HEK293 (cell line): ENCODE data around the gene VWA3A.

ENCODE experiments used
- CTCF ChIA-PET: fragments of 350-600 bp; formaldehyde crosslinking; extraction: SDS; loops from one replicate; lab custom pipeline; 2021; ENCODE audit warnings: antibody characterized with exemption; lab: Yijun Ruan, JAX
- POLR2A ChIA-PET: fragments of 300-600 bp; formaldehyde crosslinking; extraction: SDS; loops from one replicate; lab custom pipeline; 2020; ENCODE audit warnings: antibody characterized with exemption, inconsistent platforms; lab: Yijun Ruan, JAX
- H3K27ac ChIP-seq: fragments of 200-500 bp; sonication (Bioruptor generic); 2 replicates; pipeline ENCODE4 v1.5.1; 2014; ENCODE audit warnings: low read depth, low read length, control low read depth, inconsistent platforms; ENCODE audit errors: extremely low read depth
- H3K36me3 ChIP-seq, 2 experiments: fragments of 200-500 bp in 1 of 2; sonication (Bioruptor generic) in 1 of 2; 1 replicate in 1 of 2; 2 replicates in 1 of 2; pipeline ENCODE4 v1.5.1; 2014 to 2017; ENCODE audit warnings: inconsistent platforms in 2 of 2, low read length in 2 of 2; ENCODE audit not compliant: control insufficient read depth in 2 of 2, insufficient read depth in 1 of 2
- H3K4me1 ChIP-seq: fragments of 200-500 bp; sonication (Bioruptor generic); 2 replicates; pipeline ENCODE4 v1.5.1; 2014; ENCODE audit warnings: mild to moderate bottlenecking, low read length, inconsistent platforms; ENCODE audit not compliant: control insufficient read depth, insufficient read depth
- H3K4me3 ChIP-seq: 2 replicates; pipeline ENCODE4 v1.5.1; 2011; ENCODE audit warnings: low read depth, mild to moderate bottlenecking, control low read depth, low read length, moderate library complexity
- H3K9me3 ChIP-seq: fragments of 200-500 bp; sonication (Bioruptor generic); 2 replicates; pipeline ENCODE4 v1.5.1; 2014; ENCODE audit warnings: low read depth, low read length, inconsistent platforms; ENCODE audit not compliant: control insufficient read depth, insufficient read depth
- BCL11B ChIP-seq: fragments of 450-650 bp; formaldehyde crosslinking; IDR thresholded peaks from 2 replicates; pipeline ENCODE4 v1.5.1; 2016; ENCODE audit warnings: low read depth, missing biosample characterization, missing genetic modification characterization
- KLF16 ChIP-seq: fragments of 450-650 bp; formaldehyde crosslinking; IDR thresholded peaks from 2 replicates; pipeline ENCODE4 v1.5.1; 2017; ENCODE audit warnings: missing biosample characterization, missing genetic modification characterization
- MEIS1 ChIP-seq: sonication (generic); formaldehyde crosslinking; IDR thresholded peaks from 2 replicates; pipeline ENCODE4 v1.8.1; 2022; ENCODE audit warnings: missing genetic modification reagents, mild to moderate bottlenecking, borderline replicate concordance
- MZF1 ChIP-seq: fragments of 450-650 bp; formaldehyde crosslinking; IDR thresholded peaks from 2 replicates; pipeline ENCODE4 v1.5.1; 2017; ENCODE audit warnings: missing biosample characterization, missing genetic modification characterization, borderline replicate concordance
- SCRT1 ChIP-seq: fragments of 450-650 bp; formaldehyde crosslinking; IDR thresholded peaks from 2 replicates; pipeline ENCODE4 v1.5.1; 2016; ENCODE audit warnings: missing biosample characterization, missing genetic modification characterization, borderline replicate concordance
- TRIM28 ChIP-seq: IDR thresholded peaks from 2 replicates; pipeline ENCODE4 v1.6.1; 2011; ENCODE audit warnings: low read length, control low read depth, borderline replicate concordance
- YY1 ChIP-seq: fragments of 450-650 bp; formaldehyde crosslinking; IDR thresholded peaks from 2 replicates; pipeline ENCODE4 v1.5.1; 2018; ENCODE audit warnings: missing biosample characterization, missing genetic modification characterization
- ZNF10 ChIP-seq: fragments of 450-650 bp; formaldehyde crosslinking; IDR thresholded peaks from 2 replicates; pipeline ENCODE4 v1.5.1; 2017; ENCODE audit warnings: missing biosample characterization, missing genetic modification characterization
- ZNF214 ChIP-seq: fragments of 450-650 bp; formaldehyde crosslinking; IDR thresholded peaks from 2 replicates; pipeline ENCODE4 v1.5.1; 2017; ENCODE audit warnings: missing biosample characterization, mild to moderate bottlenecking, missing genetic modification characterization, borderline replicate concordance
- ZNF221 ChIP-seq: fragments of 450-650 bp; formaldehyde crosslinking; IDR thresholded peaks from 2 replicates; pipeline ENCODE4 v1.5.1; 2017; ENCODE audit warnings: missing biosample characterization, missing genetic modification characterization, borderline replicate concordance
- ZNF335 ChIP-seq: fragments of 450-650 bp; formaldehyde crosslinking; conservative IDR thresholded peaks from 2 replicates; pipeline ENCODE4 v1.5.1; 2016; ENCODE audit warnings: missing biosample characterization, missing genetic modification characterization
- ZNF510 ChIP-seq: fragments of 450-650 bp; formaldehyde crosslinking; IDR thresholded peaks from 2 replicates; pipeline ENCODE4 v1.5.1; 2018; ENCODE audit warnings: mild to moderate bottlenecking, missing genetic modification characterization, missing biosample characterization; ENCODE audit not compliant: insufficient replicate concordance
- ZNF571 ChIP-seq: fragments of 450-650 bp; formaldehyde crosslinking; IDR thresholded peaks from 2 replicates; pipeline ENCODE4 v1.5.0; 2017; ENCODE audit warnings: missing biosample characterization, missing genetic modification characterization
- ZNF707 ChIP-seq: fragments of 450-650 bp; formaldehyde crosslinking; IDR thresholded peaks from 2 replicates; pipeline ENCODE4 v1.5.1; 2016; ENCODE audit warnings: missing biosample characterization, missing genetic modification characterization
- ZNF747 ChIP-seq: fragments of 450-650 bp; formaldehyde crosslinking; IDR thresholded peaks from 2 replicates; pipeline ENCODE4 v1.5.1; 2016; ENCODE audit warnings: missing biosample characterization, missing genetic modification characterization
- ZNF768 ChIP-seq: fragments of 450-650 bp; formaldehyde crosslinking; IDR thresholded peaks from 2 replicates; pipeline ENCODE4 v1.5.1; 2018; ENCODE audit warnings: missing biosample characterization, mild to moderate bottlenecking, missing genetic modification characterization
- ZNF792 ChIP-seq: fragments of 450-650 bp; formaldehyde crosslinking; IDR thresholded peaks from 2 replicates; pipeline ENCODE4 v1.5.1; 2016; ENCODE audit warnings: missing biosample characterization, missing genetic modification characterization
- TF ChIP-seq, protein P1 (sequence below): fragments of 450-650 bp; formaldehyde crosslinking; IDR thresholded peaks from 2 replicates; pipeline ENCODE4 v1.5.1; 2017; ENCODE audit warnings: missing biosample characterization, missing genetic modification characterization
- TF ChIP-seq, protein P2 (sequence below): fragments of 450-650 bp; formaldehyde crosslinking; IDR thresholded peaks from 2 replicates; pipeline ENCODE4 v1.5.1; 2016; ENCODE audit warnings: missing biosample characterization, missing genetic modification characterization
- TF ChIP-seq, protein P3 (sequence below): fragments of 450-650 bp; formaldehyde crosslinking; IDR thresholded peaks from 2 replicates; pipeline ENCODE4 v1.5.1; 2016; ENCODE audit warnings: missing biosample characterization, missing genetic modification characterization
- TF ChIP-seq, protein P4 (sequence below): fragments of 450-650 bp; formaldehyde crosslinking; IDR thresholded peaks from 2 replicates; pipeline ENCODE4 v1.5.1; 2016; ENCODE audit warnings: missing biosample characterization, missing genetic modification characterization
- TF ChIP-seq, protein P5 (sequence below): fragments of 450-650 bp; formaldehyde crosslinking; IDR thresholded peaks from 2 replicates; pipeline ENCODE4 v1.5.1; 2016; ENCODE audit warnings: missing biosample characterization, missing genetic modification characterization, borderline replicate concordance

VWA3A gene

DNA sequence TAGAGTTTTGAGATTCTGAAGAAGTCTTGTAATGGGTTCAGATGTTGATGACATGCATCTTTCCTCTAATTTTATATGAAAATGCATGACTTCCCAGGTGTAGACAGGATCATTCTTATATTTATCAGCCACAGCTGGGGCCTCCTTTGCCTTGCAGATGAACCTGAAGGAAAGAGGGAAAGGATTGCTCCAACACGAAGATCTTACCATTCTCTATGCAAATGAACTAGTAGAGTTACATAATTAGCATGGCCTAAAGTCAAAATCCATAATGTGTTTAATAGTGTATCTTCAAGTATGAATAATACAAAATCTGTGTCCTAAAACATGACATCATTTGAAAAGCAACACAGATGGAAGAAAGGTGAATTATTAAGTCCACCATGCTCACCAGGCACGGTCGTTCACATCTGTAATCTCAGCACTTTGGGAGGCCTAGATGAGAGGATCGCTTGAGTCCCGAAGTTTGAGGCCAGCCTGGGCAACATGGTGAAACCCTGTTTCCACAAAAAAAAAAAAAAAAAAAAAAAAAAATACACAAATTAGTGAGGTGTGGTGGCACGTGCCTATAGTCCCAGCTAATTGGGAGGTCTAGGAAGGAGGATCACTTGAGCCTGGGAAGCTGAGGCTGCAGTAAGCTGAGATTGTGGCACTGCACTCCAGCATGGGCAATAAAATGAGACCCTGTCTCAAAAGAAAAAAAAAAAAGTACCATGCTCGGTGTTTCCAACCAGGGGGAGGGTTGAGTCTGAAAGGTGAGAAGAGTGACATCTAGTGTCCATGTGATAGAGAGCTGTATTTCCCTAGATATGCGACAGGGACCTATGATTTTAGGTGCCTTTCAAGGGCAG, 6.3 kb downstream of the VWA3A start (continued):
- TF ChIP-seq, protein P1, sequence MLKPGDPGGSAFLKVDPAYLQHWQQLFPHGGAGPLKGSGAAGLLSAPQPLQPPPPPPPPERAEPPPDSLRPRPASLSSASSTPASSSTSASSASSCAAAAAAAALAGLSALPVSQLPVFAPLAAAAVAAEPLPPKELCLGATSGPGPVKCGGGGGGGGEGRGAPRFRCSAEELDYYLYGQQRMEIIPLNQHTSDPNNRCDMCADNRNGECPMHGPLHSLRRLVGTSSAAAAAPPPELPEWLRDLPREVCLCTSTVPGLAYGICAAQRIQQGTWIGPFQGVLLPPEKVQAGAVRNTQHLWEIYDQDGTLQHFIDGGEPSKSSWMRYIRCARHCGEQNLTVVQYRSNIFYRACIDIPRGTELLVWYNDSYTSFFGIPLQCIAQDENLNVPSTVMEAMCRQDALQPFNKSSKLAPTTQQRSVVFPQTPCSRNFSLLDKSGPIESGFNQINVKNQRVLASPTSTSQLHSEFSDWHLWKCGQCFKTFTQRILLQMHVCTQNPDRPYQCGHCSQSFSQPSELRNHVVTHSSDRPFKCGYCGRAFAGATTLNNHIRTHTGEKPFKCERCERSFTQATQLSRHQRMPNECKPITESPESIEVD (tag by site-specific recombination), result no peak
- TF ChIP-seq MEIS1, result no peak
- TF ChIP-seq, all 188 proteins: peak for 9

DNA sequence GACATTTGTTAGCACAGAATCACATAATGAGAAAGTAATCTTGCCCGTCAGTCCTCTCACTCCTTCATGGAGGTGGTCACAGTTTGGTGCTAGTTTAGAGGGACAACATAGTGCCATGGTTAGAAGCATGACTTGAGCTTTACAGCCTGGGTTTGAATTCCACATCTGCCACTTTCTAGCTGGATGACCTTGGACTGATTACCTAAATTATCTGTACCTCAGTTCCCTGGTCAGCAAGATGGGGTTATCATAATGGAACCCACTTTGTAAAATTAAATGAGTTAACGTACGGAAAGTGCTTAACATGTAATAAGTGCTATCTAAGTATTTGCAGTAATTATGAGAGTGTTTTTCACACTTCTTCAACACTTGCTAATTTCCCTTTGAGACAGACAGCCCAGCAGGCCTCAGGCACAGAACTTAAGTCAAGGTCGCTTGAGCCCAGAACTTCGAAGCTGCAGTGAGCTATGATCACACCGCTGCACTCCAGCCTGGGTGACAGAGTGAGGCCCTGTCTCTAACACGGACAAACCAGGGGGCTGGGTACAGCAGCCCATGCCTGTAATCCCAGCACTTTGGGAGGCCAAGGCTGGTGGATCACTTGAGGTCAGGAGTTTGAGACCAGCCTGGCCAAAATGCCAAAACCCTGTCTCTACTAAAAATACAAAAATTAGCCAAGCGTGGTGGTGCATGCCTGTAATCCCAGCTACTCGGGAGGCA, 7.1 kb downstream of the VWA3A start:
- no peak overlapping the region for H3K27ac ChIP-seq
- H3K9me3 ChIP-seq, result no peaks in the 10 kb centered on the region
- ChIA-PET CTCF (interaction anchor here (0.5 to 3.5 kb wide), 46 partner anchors 8 to 813 kb away, joined by 3 to 23 read pairs (median 4); partner anchors contain the start of genes PDZD9 and UQCRC2), POLR2A (no interaction called here)
- H3K4me1 ChIP-seq, result no peaks in the 10 kb centered on the region
- no peak for TF ChIP-seq BCL11B
- no peak for TF ChIP-seq ZNF221 (tag by site-specific recombination)
- TF ChIP-seq TRIM28, result no peak
- TF ChIP-seq, protein P2, sequence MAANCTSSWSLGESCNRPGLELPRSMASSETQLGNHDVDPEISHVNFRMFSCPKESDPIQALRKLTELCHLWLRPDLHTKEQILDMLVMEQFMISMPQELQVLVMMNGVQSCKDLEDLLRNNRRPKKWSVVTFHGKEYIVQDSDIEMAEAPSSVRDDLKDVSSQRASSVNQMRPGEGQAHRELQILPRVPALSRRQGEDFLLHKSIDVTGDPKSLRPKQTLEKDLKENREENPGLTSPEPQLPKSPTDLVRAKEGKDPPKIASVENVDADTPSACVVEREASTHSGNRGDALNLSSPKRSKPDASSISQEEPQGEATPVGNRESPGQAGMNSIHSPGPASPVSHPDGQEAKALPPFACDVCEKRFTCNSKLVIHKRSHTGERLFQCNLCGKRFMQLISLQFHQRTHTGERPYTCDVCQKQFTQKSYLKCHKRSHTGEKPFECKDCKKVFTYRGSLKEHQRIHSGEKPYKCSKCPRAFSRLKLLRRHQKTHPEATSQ (tag by site-specific recombination), result no peak
- no peak for TF ChIP-seq YY1 (tag by site-specific recombination)
- TF ChIP-seq ZNF768 (tag by site-specific recombination), result no peak
- no peak for TF ChIP-seq ZNF707 (tag by site-specific recombination)
- TF ChIP-seq ZNF747, result no peak
- no peak for TF ChIP-seq KLF16 (tag by site-specific recombination)
- no peak for TF ChIP-seq ZNF214 (tag by site-specific recombination)
- no peak for TF ChIP-seq ZNF335 (tag by site-specific recombination)
- TF ChIP-seq, protein P3, sequence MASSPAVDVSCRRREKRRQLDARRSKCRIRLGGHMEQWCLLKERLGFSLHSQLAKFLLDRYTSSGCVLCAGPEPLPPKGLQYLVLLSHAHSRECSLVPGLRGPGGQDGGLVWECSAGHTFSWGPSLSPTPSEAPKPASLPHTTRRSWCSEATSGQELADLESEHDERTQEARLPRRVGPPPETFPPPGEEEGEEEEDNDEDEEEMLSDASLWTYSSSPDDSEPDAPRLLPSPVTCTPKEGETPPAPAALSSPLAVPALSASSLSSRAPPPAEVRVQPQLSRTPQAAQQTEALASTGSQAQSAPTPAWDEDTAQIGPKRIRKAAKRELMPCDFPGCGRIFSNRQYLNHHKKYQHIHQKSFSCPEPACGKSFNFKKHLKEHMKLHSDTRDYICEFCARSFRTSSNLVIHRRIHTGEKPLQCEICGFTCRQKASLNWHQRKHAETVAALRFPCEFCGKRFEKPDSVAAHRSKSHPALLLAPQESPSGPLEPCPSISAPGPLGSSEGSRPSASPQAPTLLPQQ (tag by site-specific recombination), result no peak
- TF ChIP-seq ZNF792 (tag by site-specific recombination), result no peak
- no peak for TF ChIP-seq MZF1 (tag by site-specific recombination)
- TF ChIP-seq, protein P4, sequence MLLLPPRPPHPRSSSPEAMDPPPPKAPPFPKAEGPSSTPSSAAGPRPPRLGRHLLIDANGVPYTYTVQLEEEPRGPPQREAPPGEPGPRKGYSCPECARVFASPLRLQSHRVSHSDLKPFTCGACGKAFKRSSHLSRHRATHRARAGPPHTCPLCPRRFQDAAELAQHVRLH (tag by site-specific recombination), result no peak
- TF ChIP-seq ZNF571 (tag by site-specific recombination), result no peak
- TF ChIP-seq, protein P5, sequence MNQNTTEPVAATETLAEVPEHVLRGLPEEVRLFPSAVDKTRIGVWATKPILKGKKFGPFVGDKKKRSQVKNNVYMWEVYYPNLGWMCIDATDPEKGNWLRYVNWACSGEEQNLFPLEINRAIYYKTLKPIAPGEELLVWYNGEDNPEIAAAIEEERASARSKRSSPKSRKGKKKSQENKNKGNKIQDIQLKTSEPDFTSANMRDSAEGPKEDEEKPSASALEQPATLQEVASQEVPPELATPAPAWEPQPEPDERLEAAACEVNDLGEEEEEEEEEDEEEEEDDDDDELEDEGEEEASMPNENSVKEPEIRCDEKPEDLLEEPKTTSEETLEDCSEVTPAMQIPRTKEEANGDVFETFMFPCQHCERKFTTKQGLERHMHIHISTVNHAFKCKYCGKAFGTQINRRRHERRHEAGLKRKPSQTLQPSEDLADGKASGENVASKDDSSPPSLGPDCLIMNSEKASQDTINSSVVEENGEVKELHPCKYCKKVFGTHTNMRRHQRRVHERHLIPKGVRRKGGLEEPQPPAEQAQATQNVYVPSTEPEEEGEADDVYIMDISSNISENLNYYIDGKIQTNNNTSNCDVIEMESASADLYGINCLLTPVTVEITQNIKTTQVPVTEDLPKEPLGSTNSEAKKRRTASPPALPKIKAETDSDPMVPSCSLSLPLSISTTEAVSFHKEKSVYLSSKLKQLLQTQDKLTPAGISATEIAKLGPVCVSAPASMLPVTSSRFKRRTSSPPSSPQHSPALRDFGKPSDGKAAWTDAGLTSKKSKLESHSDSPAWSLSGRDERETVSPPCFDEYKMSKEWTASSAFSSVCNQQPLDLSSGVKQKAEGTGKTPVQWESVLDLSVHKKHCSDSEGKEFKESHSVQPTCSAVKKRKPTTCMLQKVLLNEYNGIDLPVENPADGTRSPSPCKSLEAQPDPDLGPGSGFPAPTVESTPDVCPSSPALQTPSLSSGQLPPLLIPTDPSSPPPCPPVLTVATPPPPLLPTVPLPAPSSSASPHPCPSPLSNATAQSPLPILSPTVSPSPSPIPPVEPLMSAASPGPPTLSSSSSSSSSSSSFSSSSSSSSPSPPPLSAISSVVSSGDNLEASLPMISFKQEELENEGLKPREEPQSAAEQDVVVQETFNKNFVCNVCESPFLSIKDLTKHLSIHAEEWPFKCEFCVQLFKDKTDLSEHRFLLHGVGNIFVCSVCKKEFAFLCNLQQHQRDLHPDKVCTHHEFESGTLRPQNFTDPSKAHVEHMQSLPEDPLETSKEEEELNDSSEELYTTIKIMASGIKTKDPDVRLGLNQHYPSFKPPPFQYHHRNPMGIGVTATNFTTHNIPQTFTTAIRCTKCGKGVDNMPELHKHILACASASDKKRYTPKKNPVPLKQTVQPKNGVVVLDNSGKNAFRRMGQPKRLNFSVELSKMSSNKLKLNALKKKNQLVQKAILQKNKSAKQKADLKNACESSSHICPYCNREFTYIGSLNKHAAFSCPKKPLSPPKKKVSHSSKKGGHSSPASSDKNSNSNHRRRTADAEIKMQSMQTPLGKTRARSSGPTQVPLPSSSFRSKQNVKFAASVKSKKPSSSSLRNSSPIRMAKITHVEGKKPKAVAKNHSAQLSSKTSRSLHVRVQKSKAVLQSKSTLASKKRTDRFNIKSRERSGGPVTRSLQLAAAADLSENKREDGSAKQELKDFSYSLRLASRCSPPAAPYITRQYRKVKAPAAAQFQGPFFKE, result no peak
- no peak for TF ChIP-seq ZNF10 (tag by site-specific recombination)
- no peak for TF ChIP-seq ZNF510 (tag by site-specific recombination)
- TF ChIP-seq SCRT1 (tag by site-specific recombination), result no peak
- H3K4me3 ChIP-seq, result no peak overlapping the region
- H3K36me3 ChIP-seq, result no peaks in the 10 kb centered on the region
